Trophoblast cell (in vitro differentiated cells and primary cell): ENCODE measurements around the gene LRRC75B. TPM values are rescaled to one million over a fixed set of nuclear protein-coding genes. Genes with fewer than 3 reads are reported as not detected.
"Not testable (repeated sequence)": the region's sequence is repeated elsewhere in the genome, so short reads cannot be mapped to it uniquely, and the experiment has no call there.

Experiments
- DNase-seq, 2 donors: peaks; one replicate each; pipeline ENCODE4 v3.0.0-alpha.2; 2016
- H2AFZ ChIP-seq: 2 replicates; pipeline ENCODE4 v1.6.1; 2013; ENCODE audit warnings: low read length, moderate library complexity, mild to moderate bottlenecking; ENCODE audit not compliant: insufficient read depth, poor library complexity
- H2AK5ac ChIP-seq: 2 replicates; pipeline ENCODE4 v1.6.1; 2013; ENCODE audit warnings: mild to moderate bottlenecking, low read length
- H2BK120ac ChIP-seq: 2 replicates; pipeline ENCODE4 v1.6.1; 2013; ENCODE audit warnings: low read length, mild to moderate bottlenecking, moderate library complexity; ENCODE audit not compliant: insufficient read depth, poor library complexity
- H2BK12ac ChIP-seq: 2 replicates; pipeline ENCODE4 v1.6.1; 2013; ENCODE audit warnings: mild to moderate bottlenecking, low read length, moderate library complexity
- H2BK5ac ChIP-seq: 2 replicates; pipeline ENCODE4 v1.6.1; 2013; ENCODE audit warnings: low read length, low read depth, moderate library complexity, mild to moderate bottlenecking; ENCODE audit not compliant: poor library complexity
- H3K14ac ChIP-seq: 2 replicates; pipeline ENCODE4 v1.6.1; 2013; ENCODE audit warnings: mild to moderate bottlenecking, low read length
- H3K18ac ChIP-seq: 2 replicates; pipeline ENCODE4 v1.6.1; 2013; ENCODE audit warnings: mild to moderate bottlenecking, low read length
- H3K23ac ChIP-seq: 2 replicates; pipeline ENCODE4 v1.6.1; 2013; ENCODE audit warnings: low read length
- H3K27ac ChIP-seq: 2 replicates; pipeline ENCODE4 v1.5.1; 2013; ENCODE audit warnings: low read depth, mild to moderate bottlenecking, inconsistent platforms, low read length, moderate library complexity
- H3K27me3 ChIP-seq: 2 replicates; pipeline ENCODE4 v1.6.1; 2013; ENCODE audit warnings: inconsistent platforms, mild to moderate bottlenecking, low read length, moderate library complexity; ENCODE audit not compliant: insufficient read depth
- H3K36me3 ChIP-seq, 2 experiments: 1 replicate in 1 of 2; 2 replicates in 1 of 2; pipeline ENCODE4 v1.6.1; 2013; ENCODE audit warnings: low read length in 2 of 2, mild to moderate bottlenecking in 2 of 2, moderate library complexity in 1 of 2; ENCODE audit not compliant: insufficient read depth in 2 of 2, control insufficient read depth in 1 of 2
- H3K4ac ChIP-seq: 2 replicates; pipeline ENCODE4 v1.6.1; 2013; ENCODE audit warnings: low read depth, mild to moderate bottlenecking, low read length, moderate library complexity
- H3K4me1 ChIP-seq, 2 experiments: 1 replicate in 1 of 2; 2 replicates in 1 of 2; pipeline ENCODE4 v1.6.1; 2013; ENCODE audit warnings: low read length in 2 of 2, mild to moderate bottlenecking in 2 of 2, moderate library complexity in 1 of 2; ENCODE audit not compliant: insufficient read depth in 2 of 2, control insufficient read depth in 1 of 2
- H3K4me2 ChIP-seq: 2 replicates; pipeline ENCODE4 v1.6.1; 2013; ENCODE audit warnings: inconsistent platforms, mild to moderate bottlenecking, low read length, moderate library complexity
- H3K4me3 ChIP-seq: 2 replicates; pipeline ENCODE4 v1.5.1; 2013; ENCODE audit warnings: mild to moderate bottlenecking, low read depth, low read length, inconsistent platforms
- H3K79me1 ChIP-seq: one replicate; pipeline ENCODE4 v1.6.1; 2013; ENCODE audit warnings: low read length
- H3K79me2 ChIP-seq: 2 replicates; pipeline ENCODE4 v1.6.1; 2013; ENCODE audit warnings: low read length, mild to moderate bottlenecking; ENCODE audit not compliant: control insufficient read depth, insufficient read depth, poor library complexity
- H3K9ac ChIP-seq: 2 replicates; pipeline ENCODE4 v1.6.1; 2013; ENCODE audit warnings: mild to moderate bottlenecking, low read length
- H3K9me3 ChIP-seq: 2 replicates; pipeline ENCODE4 v1.6.1; 2013; ENCODE audit warnings: low read depth, mild to moderate bottlenecking, control low read depth, inconsistent platforms, low read length; ENCODE audit not compliant: insufficient read depth
- H4K12ac ChIP-seq: 2 replicates; pipeline ENCODE4 v1.6.1; 2013; ENCODE audit warnings: low read depth, mild to moderate bottlenecking, low read length, moderate library complexity
- H4K8ac ChIP-seq: 2 replicates; pipeline ENCODE4 v1.6.1; 2013; ENCODE audit warnings: low read depth, mild to moderate bottlenecking, low read length, moderate library complexity
- H4K91ac ChIP-seq: one replicate; pipeline ENCODE4 v1.6.1; 2013; ENCODE audit warnings: low read depth, mild to moderate bottlenecking, low read length, moderate library complexity
- WGBS: extraction: QIAGEN DNeasy Blood & Tissue Kit; methylation state at CpG from one replicate; pipeline ENCODE4 v1.1.7; 2013; ENCODE audit warnings: missing lambda C conversion rate; ENCODE audit not compliant: insufficient read length, insufficient coverage; ENCODE audit errors: extremely low coverage; 5-methylcytosine and 5-hydroxymethylcytosine counted together
- polyA plus RNA-seq: library from polyadenylated mRNA; stranded (reverse); fragments of 200-250 nt; gene quantifications from 2 replicates; pipeline ENCODE4 v1.2.3, GENCODE V29; 2013

The LRRC75B gene, protein sequence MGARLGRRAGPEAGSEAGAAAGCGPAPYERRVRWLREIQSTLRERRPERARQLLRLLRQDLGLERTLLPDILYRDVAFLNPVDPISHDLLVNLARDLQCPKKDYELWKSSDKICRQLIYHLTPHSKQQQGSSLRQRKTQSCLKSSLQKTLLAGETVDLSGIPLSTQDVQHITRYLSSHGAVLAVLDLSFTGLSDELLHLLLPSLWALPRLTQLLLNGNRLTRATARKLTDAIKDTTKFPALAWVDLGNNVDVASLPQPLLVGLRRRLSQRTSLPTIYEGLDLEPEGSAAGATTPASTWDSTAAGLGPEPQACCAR
- 7.1 and 7.5 TPM in 2 replicates for polyA plus RNA-seq

GRCh38 chr22:24592851-24593558, at the start of gene LRRC75B:
Gene LRRC75B (minus strand): TSS chr22:24593073. CDS start chr22:24593039, 34 bp downstream.
- no peak within 1 kb of the TSS for H3K23ac ChIP-seq
- H4K8ac ChIP-seq, result peak within 1 kb of the TSS; percentile 88
- H2BK5ac ChIP-seq, result peak within 1 kb of the TSS; percentile 10
- H3K9ac ChIP-seq, result peak within 1 kb of the TSS; percentile 77
- peak within 1 kb of the TSS; percentile 44 for H2BK120ac ChIP-seq
- peaks cover 9% of the 10 kb centered on the region for H3K79me1 ChIP-seq
- H2BK12ac ChIP-seq, result peak within 1 kb of the TSS; percentile 72
- H3K18ac ChIP-seq, result peak within 1 kb of the TSS; percentile 83
- peak; percentile 15 to 24 for DNase-seq
- peak within 1 kb of the TSS; percentile 82 for H4K91ac ChIP-seq
- peak within 1 kb of the TSS; percentile 70 for H4K12ac ChIP-seq
- H3K27ac ChIP-seq, result no peak within 1 kb of the TSS
- peak within 1 kb of the TSS; percentile 94 for H3K4me2 ChIP-seq
- peaks cover 4% of the 10 kb centered on the region for H3K79me2 ChIP-seq
- H2AK5ac ChIP-seq, result peak within 1 kb of the TSS; percentile 64
- peak within 1 kb of the TSS; percentile 65 for H3K4ac ChIP-seq
- peaks cover 1% of the 10 kb centered on the region for H3K9me3 ChIP-seq
- peak within 1 kb of the TSS; percentile 79 for H3K4me3 ChIP-seq
- peaks cover 7 to 10% of the 10 kb centered on the region in 2 experiments for H3K36me3 ChIP-seq
- no peaks in the 10 kb centered on the region for H3K27me3 ChIP-seq
- peak within 1 kb of the TSS; percentile 73 for H3K14ac ChIP-seq
- no CpG with 5 or more reads among the region's 72 CpGs for WGBS
- peak within 1 kb of the TSS; percentile 38 for H2AFZ ChIP-seq
- H3K4me1 ChIP-seq, result peaks cover 11% of the 10 kb centered on the region in 2 experiments

GRCh38 chr22:24642307-24642706, 49.4 kb upstream of the LRRC75B start:
- H3K4me3 ChIP-seq, DNase-seq, H3K79me2 ChIP-seq, H3K23ac ChIP-seq, H3K79me1 ChIP-seq, H3K9ac ChIP-seq, H4K12ac ChIP-seq, H4K91ac ChIP-seq, H3K4me1 ChIP-seq, H3K14ac ChIP-seq, H3K36me3 ChIP-seq, H3K27me3 ChIP-seq, H3K4me2 ChIP-seq, H3K27ac ChIP-seq, H3K18ac ChIP-seq, H4K8ac ChIP-seq, H2BK120ac ChIP-seq, H3K4ac ChIP-seq, H2BK12ac ChIP-seq, H2BK5ac ChIP-seq, H3K9me3 ChIP-seq, H2AK5ac ChIP-seq, H2AFZ ChIP-seq: not testable (repeated sequence)
- no CpG with 5 or more reads among the region's 1 CpG for WGBS

GRCh38 chr22:24636513-24636912, 43.6 kb upstream of the LRRC75B start:
- not testable (repeated sequence) for H3K4me1 ChIP-seq, H3K9ac ChIP-seq, H2BK120ac ChIP-seq, H3K9me3 ChIP-seq, H4K91ac ChIP-seq, H4K8ac ChIP-seq, H3K36me3 ChIP-seq, H2BK5ac ChIP-seq, H3K27ac ChIP-seq, H2BK12ac ChIP-seq, DNase-seq, H3K79me2 ChIP-seq, H2AFZ ChIP-seq, H3K79me1 ChIP-seq, H3K14ac ChIP-seq, H4K12ac ChIP-seq, H3K4ac ChIP-seq, H3K27me3 ChIP-seq, H3K23ac ChIP-seq, H3K4me3 ChIP-seq, H3K18ac ChIP-seq, H2AK5ac ChIP-seq, H3K4me2 ChIP-seq
- WGBS, result no CpG with 5 or more reads among the region's 3 CpGs

GRCh38 chr22:24634776-24635389, 42.0 kb upstream of the LRRC75B start:
- WGBS, result no CpG with 5 or more reads among the region's 10 CpGs
- H3K27ac ChIP-seq, H3K36me3 ChIP-seq, H2BK120ac ChIP-seq, H4K91ac ChIP-seq, DNase-seq, H4K12ac ChIP-seq, H3K18ac ChIP-seq, H2BK12ac ChIP-seq, H3K79me1 ChIP-seq, H3K4ac ChIP-seq, H4K8ac ChIP-seq, H3K27me3 ChIP-seq, H2BK5ac ChIP-seq, H3K4me2 ChIP-seq, H2AFZ ChIP-seq, H3K4me1 ChIP-seq, H3K9ac ChIP-seq, H3K4me3 ChIP-seq, H2AK5ac ChIP-seq, H3K79me2 ChIP-seq, H3K9me3 ChIP-seq, H3K14ac ChIP-seq, H3K23ac ChIP-seq: not testable (repeated sequence)
